PC-9 (cell line): ENCODE measurements around the gene COL16A1. TPM values are rescaled to one million over a fixed set of nuclear protein-coding genes. Genes with fewer than 3 reads are reported as not detected.

Source experiments
- BruUV-seq: library from RNA; stranded (reverse); fragments of 400-500 nt; replicated peaks from 2 replicates; lab custom pipeline; 2021; lab: Mats Ljungman, UMichigan
- CTCF ChIA-PET: fragments of 300-600 bp; sonication (Branson Sonifier 250); formaldehyde crosslinking; loops from one replicate; lab custom pipeline; 2022; ENCODE audit warnings: antibody characterized with exemption; lab: Charles Lee
- POLR2A ChIA-PET: fragments of 300-600 bp; sonication (Branson Sonifier 250); formaldehyde crosslinking; loops from one replicate; lab custom pipeline; 2022; ENCODE audit warnings: antibody characterized with exemption; ENCODE audit not compliant: unreplicated experiment; lab: Charles Lee
- DNase-seq, 2 experiments: peaks; one replicate each; pipeline versions ENCODE4 v3.0.0 to v3.0.0-alpha.2; 2015 to 2022; ENCODE audit warnings: mixed read lengths in 1 of 2
- H2AFZ ChIP-seq: fragments of 200-600 bp; sonication (generic); 2 replicates; pipeline ENCODE4 v1.8.1; 2017; ENCODE audit warnings: antibody characterized with exemption
- H3F3A ChIP-seq: fragments of 200-600 bp; sonication (generic); 2 replicates; pipeline ENCODE4 v1.8.1; 2017; ENCODE audit warnings: antibody characterized with exemption, mild to moderate bottlenecking, low read depth; ENCODE audit not compliant: insufficient read depth
- H3K27ac ChIP-seq: fragments of 200-600 bp; sonication (generic); 2 replicates; pipeline ENCODE4 v1.6.1; 2016; ENCODE audit warnings: mixed run types
- H3K27me3 ChIP-seq: fragments of 200-600 bp; sonication (generic); 2 replicates; pipeline ENCODE4 v1.6.1; 2016; ENCODE audit warnings: low read depth, mixed run types; ENCODE audit not compliant: insufficient read depth
- H3K36me3 ChIP-seq: fragments of 200-600 bp; sonication (generic); 2 replicates; pipeline ENCODE4 v1.6.1; 2016; ENCODE audit warnings: low read depth, mixed run types
- H3K4me1 ChIP-seq: fragments of 200-600 bp; sonication (generic); replicated peaks from 2 replicates; pipeline ENCODE4 v1.6.1; 2016; ENCODE audit warnings: mixed run types; ENCODE audit not compliant: insufficient read depth
- H3K4me2 ChIP-seq: fragments of 200-600 bp; sonication (generic); 2 replicates; pipeline ENCODE4 v1.6.1; 2017; ENCODE audit warnings: mixed run types
- H3K4me3 ChIP-seq: fragments of 200-600 bp; sonication (generic); 2 replicates; pipeline ENCODE4 v1.6.1; 2016; ENCODE audit warnings: mixed run types
- H3K79me2 ChIP-seq: fragments of 200-600 bp; sonication (generic); 2 replicates; pipeline ENCODE4 v1.6.1; 2017; ENCODE audit warnings: low read depth, mixed run types
- H3K9me2 ChIP-seq: fragments of 200-600 bp; sonication (generic); 2 replicates; pipeline ENCODE4 v1.8.1; 2017; ENCODE audit warnings: mild to moderate bottlenecking; ENCODE audit not compliant: insufficient read depth
- H3K9me3 ChIP-seq: fragments of 200-600 bp; sonication (generic); 2 replicates; pipeline ENCODE4 v1.8.1; 2016; ENCODE audit warnings: low read depth; ENCODE audit not compliant: insufficient read depth
- H4K20me1 ChIP-seq: fragments of 200-600 bp; sonication (generic); 2 replicates; pipeline ENCODE4 v1.8.1; 2017; ENCODE audit not compliant: insufficient read depth
- EZH2 ChIP-seq: fragments of 200-600 bp; sonication (generic); IDR thresholded peaks from 2 replicates; pipeline ENCODE4 v1.8.0; 2017; ENCODE audit warnings: antibody characterized with exemption, low read depth
- intact Hi-C: fragments of 100-400 bp; cut with micrococcal nuclease; formaldehyde crosslinking; loops from one replicate; pipeline ENCODE4 v1.10.0; 2022; ENCODE audit not compliant: unreplicated experiment
- total RNA-seq: library from RNA; stranded (reverse); gene quantifications from 2 replicates; pipeline ENCODE4 v1.2.3, GENCODE V29; 2021
- TF ChIP-seq, protein P1 (sequence below): fragments of 200-600 bp; sonication (generic); conservative IDR thresholded peaks from 2 replicates; pipeline ENCODE4 v1.6.1; 2017; ENCODE audit warnings: mixed run types, antibody characterized with exemption, mild to moderate bottlenecking, moderate library complexity

Gene COL16A1
- total RNA-seq, 1 experiment from 2014 or later = 4.8 TPM

DNA sequence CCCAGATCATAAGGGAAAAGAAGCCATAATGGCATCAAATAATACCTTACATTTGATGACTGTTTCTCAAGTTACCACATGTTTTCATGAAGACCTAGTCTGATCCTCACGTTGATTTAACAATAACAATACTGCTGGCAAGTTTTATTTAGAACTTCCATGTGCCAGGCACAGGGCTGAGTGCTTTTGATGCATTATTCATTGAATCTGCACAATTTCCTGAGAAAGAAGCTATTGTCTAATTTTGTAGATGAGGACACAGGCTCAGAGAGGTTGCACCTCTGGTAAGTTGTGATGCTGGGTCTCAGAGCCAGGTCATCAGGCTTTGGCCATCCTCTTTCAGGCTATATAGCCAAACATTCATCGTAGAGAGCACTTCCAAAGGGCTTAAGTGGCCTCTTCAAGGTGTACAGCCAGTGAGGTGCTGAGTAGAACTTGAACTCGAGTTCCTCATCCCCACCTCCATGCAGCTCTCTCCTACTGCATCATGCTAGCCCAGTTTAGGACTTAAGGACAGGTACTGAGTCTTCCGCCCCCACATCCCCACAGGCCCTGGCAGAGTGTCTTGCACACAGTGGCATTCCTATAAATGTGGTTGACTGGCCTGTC lies 50.8 kb downstream of the COL16A1 start:
- Histone ChIP-seq H3K36me3 (no peaks in the 10 kb centered on the region), H3K4me2 (no peak overlapping the region), H3K79me2 (no peaks in the 10 kb centered on the region), H4K20me1 (no peaks in the 10 kb centered on the region), H3K9me2 (no peaks in the 10 kb centered on the region), H3K4me3 (no peak overlapping the region), H2AFZ (no peak overlapping the region), H3K9me3 (no peaks in the 10 kb centered on the region), H3K4me1 (peaks cover 10% of the 10 kb centered on the region; the same call in 1 of the 2 replicates), H3K27ac (no peak overlapping the region), H3F3A (peaks cover 18% of the 10 kb centered on the region; the same call in 1 of the 2 replicates), H3K27me3 (no peaks in the 10 kb centered on the region)
- ChIA-PET CTCF (interaction anchor here (0.6 kb wide), 1 partner anchor 69 kb away, joined by 5 read pairs; no protein-coding TSS in a partner anchor), POLR2A (no interaction called here)
- TF ChIP-seq, protein P1, sequence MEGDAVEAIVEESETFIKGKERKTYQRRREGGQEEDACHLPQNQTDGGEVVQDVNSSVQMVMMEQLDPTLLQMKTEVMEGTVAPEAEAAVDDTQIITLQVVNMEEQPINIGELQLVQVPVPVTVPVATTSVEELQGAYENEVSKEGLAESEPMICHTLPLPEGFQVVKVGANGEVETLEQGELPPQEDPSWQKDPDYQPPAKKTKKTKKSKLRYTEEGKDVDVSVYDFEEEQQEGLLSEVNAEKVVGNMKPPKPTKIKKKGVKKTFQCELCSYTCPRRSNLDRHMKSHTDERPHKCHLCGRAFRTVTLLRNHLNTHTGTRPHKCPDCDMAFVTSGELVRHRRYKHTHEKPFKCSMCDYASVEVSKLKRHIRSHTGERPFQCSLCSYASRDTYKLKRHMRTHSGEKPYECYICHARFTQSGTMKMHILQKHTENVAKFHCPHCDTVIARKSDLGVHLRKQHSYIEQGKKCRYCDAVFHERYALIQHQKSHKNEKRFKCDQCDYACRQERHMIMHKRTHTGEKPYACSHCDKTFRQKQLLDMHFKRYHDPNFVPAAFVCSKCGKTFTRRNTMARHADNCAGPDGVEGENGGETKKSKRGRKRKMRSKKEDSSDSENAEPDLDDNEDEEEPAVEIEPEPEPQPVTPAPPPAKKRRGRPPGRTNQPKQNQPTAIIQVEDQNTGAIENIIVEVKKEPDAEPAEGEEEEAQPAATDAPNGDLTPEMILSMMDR = no peak
- TF ChIP-seq EZH2 = no peak
- BruUV-seq = no TSS peak
- intact Hi-C loops = no loop called here
- no peak for DNase-seq

DNA sequence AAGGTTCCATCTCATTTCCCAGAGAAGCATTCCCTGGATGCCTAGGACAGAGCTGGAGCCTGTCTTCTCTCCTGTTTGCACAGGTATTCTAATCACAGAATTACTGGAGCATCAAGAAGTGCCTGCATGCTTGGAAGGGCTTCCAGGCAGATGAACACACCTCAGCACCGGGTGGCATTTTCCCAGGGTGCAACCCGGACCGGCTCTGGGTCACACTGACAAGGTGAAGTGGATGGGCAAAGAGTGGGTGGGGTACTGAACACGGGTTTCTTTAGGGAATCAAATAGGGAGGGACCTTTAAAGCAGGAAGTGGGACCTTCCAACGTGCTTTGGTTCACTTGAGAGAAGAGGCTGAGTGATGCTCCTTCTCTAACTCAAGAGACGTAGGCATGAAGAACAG lies 52.1 kb downstream of the COL16A1 start:
- Histone ChIP-seq H3K9me3 (no peaks in the 10 kb centered on the region), H3K4me1 (peaks cover 10% of the 10 kb centered on the region; the same call in 1 of the 2 replicates), H3K79me2 (no peaks in the 10 kb centered on the region), H3K4me2 (no peak overlapping the region), H2AFZ (no peak overlapping the region), H3K9me2 (no peaks in the 10 kb centered on the region), H4K20me1 (no peaks in the 10 kb centered on the region), H3K36me3 (no peaks in the 10 kb centered on the region), H3K4me3 (no peak overlapping the region), H3F3A (peaks cover 20% of the 10 kb centered on the region; the same call in 1 of the 2 replicates), H3K27ac (no peak overlapping the region), H3K27me3 (no peaks in the 10 kb centered on the region)
- intact Hi-C loops = no loop called here
- POLR2A ChIA-PET = interaction anchor here (0.6 kb wide), 1 partner anchor 509 kb away, joined by 4 read pairs; no protein-coding TSS in a partner anchor
- DNase-seq = no peak
- TF ChIP-seq EZH2 = no peak
- TF ChIP-seq, protein P1 = no peak
- CTCF ChIA-PET = no interaction called here
- no TSS peak for BruUV-seq

DNA sequence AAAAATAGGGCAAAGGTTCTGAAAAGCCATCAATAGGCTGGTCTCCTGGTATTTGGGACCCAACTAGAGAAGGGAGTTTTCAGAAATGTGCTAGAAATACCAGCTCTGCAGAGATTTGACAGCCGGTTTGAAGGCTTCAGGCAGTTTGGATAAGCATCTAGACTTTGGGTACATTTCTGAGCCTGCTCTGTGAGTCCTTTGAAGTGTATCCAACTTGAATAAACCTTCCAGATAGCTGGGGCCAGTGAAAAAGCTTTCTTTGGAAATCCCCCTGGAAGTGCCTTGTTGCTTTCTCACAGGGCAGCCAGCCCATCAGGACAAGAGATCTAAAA lies 52.8 kb downstream of the COL16A1 start:
- TF ChIP-seq, protein P1 = no peak
- TF ChIP-seq EZH2 = no peak
- Histone ChIP-seq H3K4me3 (no peak overlapping the region), H3F3A (peaks cover 27% of the 10 kb centered on the region), H3K27me3 (no peaks in the 10 kb centered on the region), H2AFZ (no peak overlapping the region), H3K4me1 (peaks cover 10% of the 10 kb centered on the region; the same call in 1 of the 2 replicates), H4K20me1 (no peaks in the 10 kb centered on the region), H3K4me2 (no peak overlapping the region), H3K36me3 (no peaks in the 10 kb centered on the region), H3K79me2 (peaks cover 3% of the 10 kb centered on the region; the same call in 1 of the 2 replicates), H3K9me2 (no peaks in the 10 kb centered on the region), H3K9me3 (no peaks in the 10 kb centered on the region), H3K27ac (no peak overlapping the region)
- intact Hi-C loops = no loop called here
- no TSS peak for BruUV-seq
- ChIA-PET CTCF (no interaction called here), POLR2A (interaction anchor here (0.6 kb wide), 2 partner anchors 39 to 509 kb away, joined by 3 to 4 read pairs; no protein-coding TSS in a partner anchor)
- peak in 1 of 2 experiments; percentile 78 for DNase-seq
